ENCODE data around the gene FAM240A. TPM values are rescaled to one million over a fixed set of nuclear protein-coding genes. Genes with fewer than 3 reads are reported as not detected.

FAM240A gene
- total RNA-seq, 2 donors from 2014 or later: not detected

DNA sequence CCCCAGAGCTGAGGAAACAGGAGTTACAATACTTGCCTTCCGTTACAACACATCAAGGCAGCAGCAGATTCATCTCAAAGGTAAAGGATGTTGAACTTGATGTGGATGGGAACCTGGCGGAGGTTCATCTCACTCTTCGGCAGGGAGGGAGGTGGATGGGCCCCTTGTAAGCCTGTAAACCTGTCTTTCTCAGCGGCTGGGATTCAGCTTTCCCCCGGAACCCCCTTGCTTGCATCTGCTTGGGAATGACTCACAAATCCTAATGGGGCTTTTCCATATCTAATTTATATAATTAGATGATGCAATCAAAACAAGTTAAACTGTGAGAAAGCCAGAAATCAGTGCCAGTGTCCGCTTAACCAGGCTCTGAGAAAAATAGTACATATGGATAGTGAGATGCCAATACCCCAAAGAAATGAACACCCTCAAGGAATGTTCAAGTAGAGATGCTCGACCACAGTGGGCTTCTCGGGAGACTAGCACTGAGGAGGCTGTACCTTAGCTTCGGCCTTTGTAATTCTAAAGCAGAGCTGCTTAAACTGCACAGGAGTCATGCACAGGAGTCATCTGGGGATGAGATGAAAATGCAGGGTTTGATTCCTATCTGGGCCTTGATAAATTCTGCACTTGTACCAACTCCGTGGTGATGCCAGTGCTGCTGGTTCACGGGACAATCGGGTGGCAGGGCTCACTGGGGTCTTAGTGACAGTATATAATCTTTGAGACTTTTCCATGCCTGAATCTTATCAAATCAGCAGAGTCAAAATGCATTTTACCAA lies 2.2 kb upstream of the FAM240A start:
- no peaks in the 10 kb centered on the region for H3K36me3 Mint-ChIP-seq (ENCODE audit: low read depth)
- Histone ChIP-seq H3K4me3 (ENCODE audit: low read length) (no peak overlapping the region), H3K9ac (ENCODE audit: extremely low read depth, low read length, poor library complexity, severe bottlenecking) (no peak overlapping the region), H3K36me3 (ENCODE audit: control insufficient read depth, insufficient read depth, low read length) (no peaks in the 10 kb centered on the region), H3K27me3 (ENCODE audit: control insufficient read depth, insufficient read depth, low read length, poor library complexity, severe bottlenecking) (no peaks in the 10 kb centered on the region), H3K9me3 (ENCODE audit: control insufficient read depth, low read length) (no peaks in the 10 kb centered on the region), H3K27ac (ENCODE audit: low read depth, low read length) (no peak overlapping the region), H3K4me1 (ENCODE audit: control insufficient read depth, insufficient read depth, low read length) (no peaks in the 10 kb centered on the region)
- 90 to 91% methylated on average over 9 to 12 of the region's 12 CpGs for WGBS, 2 experiments (ENCODE audit: insufficient coverage in 1 of 2, insufficient read length in 1 of 2)
- TF ChIP-seq, protein P1, sequence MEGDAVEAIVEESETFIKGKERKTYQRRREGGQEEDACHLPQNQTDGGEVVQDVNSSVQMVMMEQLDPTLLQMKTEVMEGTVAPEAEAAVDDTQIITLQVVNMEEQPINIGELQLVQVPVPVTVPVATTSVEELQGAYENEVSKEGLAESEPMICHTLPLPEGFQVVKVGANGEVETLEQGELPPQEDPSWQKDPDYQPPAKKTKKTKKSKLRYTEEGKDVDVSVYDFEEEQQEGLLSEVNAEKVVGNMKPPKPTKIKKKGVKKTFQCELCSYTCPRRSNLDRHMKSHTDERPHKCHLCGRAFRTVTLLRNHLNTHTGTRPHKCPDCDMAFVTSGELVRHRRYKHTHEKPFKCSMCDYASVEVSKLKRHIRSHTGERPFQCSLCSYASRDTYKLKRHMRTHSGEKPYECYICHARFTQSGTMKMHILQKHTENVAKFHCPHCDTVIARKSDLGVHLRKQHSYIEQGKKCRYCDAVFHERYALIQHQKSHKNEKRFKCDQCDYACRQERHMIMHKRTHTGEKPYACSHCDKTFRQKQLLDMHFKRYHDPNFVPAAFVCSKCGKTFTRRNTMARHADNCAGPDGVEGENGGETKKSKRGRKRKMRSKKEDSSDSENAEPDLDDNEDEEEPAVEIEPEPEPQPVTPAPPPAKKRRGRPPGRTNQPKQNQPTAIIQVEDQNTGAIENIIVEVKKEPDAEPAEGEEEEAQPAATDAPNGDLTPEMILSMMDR (conservative IDR thresholded peaks at IDR 0.05): no peak
- H3K4me1 Mint-ChIP-seq: peaks cover 30% of the 10 kb centered on the region
- no peak overlapping the region for H3K4me3 Mint-ChIP-seq
- H3K27ac Mint-ChIP-seq: no peak overlapping the region
- peak; percentile 27 for DNase-seq
- no peaks in the 10 kb centered on the region for H3K9me3 Mint-ChIP-seq
- peaks cover 2% of the 10 kb centered on the region for H3K27me3 Mint-ChIP-seq (ENCODE audit: insufficient read depth)

DNA sequence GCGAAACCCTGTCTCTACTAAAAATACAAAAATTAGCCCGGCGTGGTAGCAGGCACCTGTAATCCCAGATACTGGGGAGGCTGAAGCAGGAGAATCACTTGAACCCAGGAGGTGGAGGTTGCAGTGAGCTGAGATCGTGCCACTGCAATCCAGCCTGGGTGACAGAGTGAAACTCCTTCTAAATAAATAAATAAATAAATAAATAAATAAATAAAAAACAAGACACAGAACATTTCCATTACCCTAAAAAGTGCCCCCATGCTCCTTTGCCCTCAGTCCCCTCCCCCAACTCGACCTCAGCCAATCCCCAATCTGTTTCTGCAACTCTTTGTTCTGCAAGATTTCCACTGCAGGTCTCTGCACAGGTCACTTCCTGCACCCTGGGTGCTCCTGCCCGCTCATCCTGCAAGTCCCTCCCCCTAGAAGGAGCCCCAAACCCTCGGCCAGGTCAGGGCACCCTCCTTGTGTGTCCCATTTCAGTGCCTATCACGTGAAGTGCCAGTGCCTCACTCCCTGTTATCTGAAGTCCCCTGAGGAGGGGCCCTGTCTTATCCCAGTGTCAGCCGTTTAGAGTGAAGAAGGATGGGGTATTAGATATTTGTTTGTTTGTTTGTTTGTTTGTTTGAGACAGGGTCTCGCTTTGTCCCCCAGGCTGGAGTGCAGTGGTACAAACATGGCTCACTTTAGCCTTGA lies 1.1 kb downstream of the FAM240A start:
- no peaks in the 10 kb centered on the region for H3K36me3 ChIP-seq (ENCODE audit: control insufficient read depth, insufficient read depth, low read length)
- Mint-ChIP-seq H3K36me3 (ENCODE audit: low read depth) (no peaks in the 10 kb centered on the region), H3K4me1 (peaks cover 21% of the 10 kb centered on the region), H3K27ac (peak overlapping the region; percentile 27), H3K4me3 (no peak overlapping the region), H3K27me3 (ENCODE audit: insufficient read depth) (peaks cover 2% of the 10 kb centered on the region), H3K9me3 (no peaks in the 10 kb centered on the region)
- no peak overlapping the region for H3K4me3 ChIP-seq (ENCODE audit: low read length)
- no peaks in the 10 kb centered on the region for H3K9me3 ChIP-seq (ENCODE audit: control insufficient read depth, low read length)
- no peak overlapping the region for H3K9ac ChIP-seq (ENCODE audit: extremely low read depth, low read length, poor library complexity, severe bottlenecking)
- no peak overlapping the region for H3K27ac ChIP-seq (ENCODE audit: low read depth, low read length)
- TF ChIP-seq, protein P1 (conservative IDR thresholded peaks at IDR 0.05): no peak
- no peaks in the 10 kb centered on the region for H3K4me1 ChIP-seq (ENCODE audit: control insufficient read depth, insufficient read depth, low read length)
- 85 to 96% methylated on average over 6 to 9 of the region's 10 CpGs for WGBS, 2 experiments (ENCODE audit: insufficient coverage in 1 of 2, insufficient read length in 1 of 2)
- peak; percentile 38 for DNase-seq
- H3K27me3 ChIP-seq (ENCODE audit: control insufficient read depth, insufficient read depth, low read length, poor library complexity, severe bottlenecking): no peaks in the 10 kb centered on the region

- Mint-ChIP-seq H3K27ac (no peak overlapping the region), H3K9me3 (no peaks in the 10 kb centered on the region), H3K36me3 (ENCODE audit: low read depth) (no peaks in the 10 kb centered on the region), H3K27me3 (ENCODE audit: insufficient read depth) (peaks cover 6% of the 10 kb centered on the region), H3K4me3 (no peak overlapping the region), H3K4me1 (peaks cover 19% of the 10 kb centered on the region)
- no peaks in the 10 kb centered on the region for H3K36me3 ChIP-seq (ENCODE audit: control insufficient read depth, insufficient read depth, low read length)
- H3K27me3 ChIP-seq (ENCODE audit: control insufficient read depth, insufficient read depth, low read length, poor library complexity, severe bottlenecking): no peaks in the 10 kb centered on the region
- 89 to 91% methylated on average over 4 of the region's 4 CpGs for WGBS, 2 experiments (ENCODE audit: insufficient coverage in 1 of 2, insufficient read length in 1 of 2)
- DNase-seq: no peak
- no peak overlapping the region for H3K9ac ChIP-seq (ENCODE audit: extremely low read depth, low read length, poor library complexity, severe bottlenecking)
- TF ChIP-seq, protein P1 (conservative IDR thresholded peaks at IDR 0.05): no peak
- H3K9me3 ChIP-seq (ENCODE audit: control insufficient read depth, low read length): no peaks in the 10 kb centered on the region
- no peaks in the 10 kb centered on the region for H3K4me1 ChIP-seq (ENCODE audit: control insufficient read depth, insufficient read depth, low read length)
- H3K27ac ChIP-seq (ENCODE audit: low read depth, low read length): no peak overlapping the region
- no peak overlapping the region for H3K4me3 ChIP-seq (ENCODE audit: low read length)
Observed at GRCh38 chr3:46614431-46614830, 2.1 kb downstream of the FAM240A start.
